ENCODE results near the gene TACC3. TPM values are rescaled to one million over a fixed set of nuclear protein-coding genes. Genes with fewer than 3 reads are reported as not detected.

TACC3 gene
- total and polyA plus RNA-seq, 12 donors: 2.3 to 16.2 (median 4.8) TPM

DNA sequence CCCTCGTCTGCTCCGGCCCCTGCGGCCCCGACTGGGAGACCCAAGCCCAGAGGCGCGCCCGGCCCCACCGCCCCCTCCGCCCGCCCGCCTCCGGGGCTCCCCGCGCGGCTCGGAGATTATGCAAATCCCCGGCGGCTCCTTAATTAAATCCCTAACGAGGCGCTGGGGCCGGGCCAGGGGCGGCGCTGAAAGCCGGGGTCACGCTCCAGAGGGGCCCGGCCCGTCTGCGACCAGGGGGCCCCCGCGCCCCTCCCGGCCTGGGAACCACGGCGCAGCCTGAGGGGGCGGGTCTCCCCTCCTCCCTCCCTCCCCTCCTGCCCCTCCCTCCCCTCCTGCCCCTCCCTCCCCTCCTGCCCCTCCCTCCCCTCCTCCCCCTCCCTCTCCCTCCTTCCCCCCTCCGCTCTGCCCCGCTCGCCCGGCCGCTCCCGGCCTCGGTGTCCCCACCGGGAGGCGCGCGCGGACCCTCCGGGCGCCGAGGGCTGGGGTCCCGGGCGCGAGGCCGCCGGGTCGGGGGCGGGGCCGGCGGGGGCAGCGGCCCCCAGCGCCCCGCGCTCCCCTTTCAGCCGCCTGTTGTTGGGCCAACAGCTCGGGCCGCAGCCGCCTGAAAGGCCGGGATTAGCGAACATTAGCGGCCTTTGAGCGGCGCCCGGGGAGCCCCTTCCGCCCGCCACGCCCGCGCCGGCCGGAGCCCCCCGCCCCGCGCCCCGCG is 45.9 kb downstream of the TACC3 start:
- H3K4me3 ChIP-seq: peak overlapping the region; percentile 21 to 58 (median 48)
- WGBS, 2 donors: 1 to 2% methylated on average over 37 to 77 of the region's 84 CpGs
- intact Hi-C loops (cut with DNase I): loop anchor here in 1 of 10 donors (5.0 kb wide), 1 partner anchor 40 kb away; no protein-coding TSS in a partner anchor
- ATAC-seq: peak in 3 of 8 donors; percentile 18 to 29 (median 22)
- no peak overlapping the region for H3K27ac ChIP-seq
- H3K27me3 ChIP-seq: peaks cover 0 to 78% (median 22%) of the 10 kb centered on the region in 7 donors
- no peaks in the 10 kb centered on the region for H3K36me3 ChIP-seq
- H3K4me1 ChIP-seq: peaks cover 2 to 20% (median 11%) of the 10 kb centered on the region in 9 donors
- no peak for DNase-seq
- TF ChIP-seq, protein P1, sequence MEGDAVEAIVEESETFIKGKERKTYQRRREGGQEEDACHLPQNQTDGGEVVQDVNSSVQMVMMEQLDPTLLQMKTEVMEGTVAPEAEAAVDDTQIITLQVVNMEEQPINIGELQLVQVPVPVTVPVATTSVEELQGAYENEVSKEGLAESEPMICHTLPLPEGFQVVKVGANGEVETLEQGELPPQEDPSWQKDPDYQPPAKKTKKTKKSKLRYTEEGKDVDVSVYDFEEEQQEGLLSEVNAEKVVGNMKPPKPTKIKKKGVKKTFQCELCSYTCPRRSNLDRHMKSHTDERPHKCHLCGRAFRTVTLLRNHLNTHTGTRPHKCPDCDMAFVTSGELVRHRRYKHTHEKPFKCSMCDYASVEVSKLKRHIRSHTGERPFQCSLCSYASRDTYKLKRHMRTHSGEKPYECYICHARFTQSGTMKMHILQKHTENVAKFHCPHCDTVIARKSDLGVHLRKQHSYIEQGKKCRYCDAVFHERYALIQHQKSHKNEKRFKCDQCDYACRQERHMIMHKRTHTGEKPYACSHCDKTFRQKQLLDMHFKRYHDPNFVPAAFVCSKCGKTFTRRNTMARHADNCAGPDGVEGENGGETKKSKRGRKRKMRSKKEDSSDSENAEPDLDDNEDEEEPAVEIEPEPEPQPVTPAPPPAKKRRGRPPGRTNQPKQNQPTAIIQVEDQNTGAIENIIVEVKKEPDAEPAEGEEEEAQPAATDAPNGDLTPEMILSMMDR (IDR thresholded peaks at IDR 0.05): no peak
- H3K9me3 ChIP-seq: no peaks in the 10 kb centered on the region

DNA sequence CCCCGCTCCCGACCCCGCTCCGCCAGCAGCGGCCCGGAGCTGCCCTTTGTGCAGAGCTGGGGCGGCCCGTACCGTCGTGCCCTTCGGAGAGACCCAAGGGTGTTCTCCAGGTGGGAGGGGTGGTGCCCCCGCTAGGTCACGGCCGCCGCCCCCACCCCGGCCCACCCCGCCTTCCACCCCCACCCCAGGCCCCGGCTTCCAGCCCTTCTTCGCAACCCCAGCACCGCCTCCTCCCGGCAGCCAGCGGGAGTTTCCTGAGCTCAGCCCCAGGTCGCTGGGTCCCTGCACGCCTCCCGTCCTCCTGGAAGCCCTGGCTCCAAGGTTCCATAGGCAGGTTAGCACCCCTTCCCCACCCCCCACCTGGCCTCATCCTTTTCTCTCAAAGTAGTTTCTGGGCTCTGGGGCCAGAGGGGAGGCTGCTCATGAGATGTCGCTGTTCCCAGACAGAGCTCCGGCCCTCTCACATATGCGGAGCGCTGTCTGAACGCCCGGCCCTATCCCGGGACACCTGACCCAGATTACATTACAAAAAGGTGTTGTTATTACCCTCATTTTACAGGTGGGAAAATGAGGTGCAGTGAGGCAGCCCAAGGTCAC is 46.5 kb downstream of the TACC3 start:
- Histone ChIP-seq H3K4me3 (peak overlapping the region in 9 of 10 donors; percentile 22 to 58 (median 49)), H3K4me1 (peaks cover 2 to 19% (median 11%) of the 10 kb centered on the region in 9 donors), H3K27ac (no peak overlapping the region), H3K9me3 (no peaks in the 10 kb centered on the region), H3K27me3 (peaks cover 0 to 72% (median 18%) of the 10 kb centered on the region in 7 donors), H3K36me3 (no peaks in the 10 kb centered on the region)
- 24 to 58% methylated on average over 10 to 32 of the region's 32 CpGs for whole genome bisulfite sequencing, 2 donors
- ATAC-seq (no peak), DNase-seq (no peak)
- intact Hi-C loops (cut with DNase I): loop anchor here in 1 of 10 donors (5.0 kb wide), 1 partner anchor 39 kb away; no protein-coding TSS in a partner anchor
- TF ChIP-seq, protein P1 (IDR thresholded peaks at IDR 0.05): peak in 5 of 9 donors; percentile 13 to 41 (median 19)

DNA sequence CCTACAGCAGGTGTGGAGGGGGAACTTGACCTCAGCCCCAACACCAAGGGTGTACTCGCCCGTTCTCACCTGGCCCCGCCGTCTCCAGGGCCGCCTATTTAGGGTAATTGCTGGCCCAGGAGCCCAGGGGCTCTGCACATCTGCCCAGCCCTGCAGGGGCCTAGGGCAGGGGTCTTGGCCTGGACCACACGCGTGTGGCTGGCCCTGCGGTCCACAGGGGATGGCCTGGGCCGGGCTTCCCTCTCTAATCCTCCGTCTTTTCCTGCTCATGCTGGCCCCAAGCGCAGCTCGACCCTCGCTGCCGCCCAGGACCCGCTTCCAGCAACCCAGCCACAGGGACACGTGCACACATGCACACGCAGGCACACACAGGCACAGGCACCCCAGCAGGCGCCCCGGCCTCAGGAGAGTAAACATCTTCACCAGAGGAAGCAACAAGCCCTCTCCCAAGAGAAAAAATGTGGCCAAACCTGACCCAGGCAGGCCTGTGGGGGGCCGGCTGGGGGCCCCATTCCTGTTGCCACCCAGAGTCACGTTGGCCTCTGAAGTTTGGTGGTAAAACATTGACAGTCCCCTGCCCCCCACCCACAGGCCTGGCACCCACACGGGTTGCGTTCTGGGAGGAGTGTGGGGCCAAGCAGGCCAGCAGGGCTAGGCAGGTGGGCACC is 47.2 kb downstream of the TACC3 start:
- DNase-seq (no peak), ATAC-seq (no peak)
- Histone ChIP-seq H3K4me3 (no peak overlapping the region), H3K36me3 (no peaks in the 10 kb centered on the region), H3K27me3 (peaks cover 0 to 65% (median 18%) of the 10 kb centered on the region in 7 donors), H3K27ac (no peak overlapping the region), H3K4me1 (peaks cover 2 to 14% (median 6%) of the 10 kb centered on the region in 9 donors), H3K9me3 (no peaks in the 10 kb centered on the region)
- WGBS, 2 donors: 79 to 84% methylated on average over 19 to 23 of the region's 23 CpGs
- intact Hi-C loops (cut with DNase I): loop anchor here in 1 of 10 donors (5.0 kb wide), 1 partner anchor 39 kb away; no protein-coding TSS in a partner anchor
- TF ChIP-seq, protein P1 (IDR thresholded peaks at IDR 0.05): no peak

DNA sequence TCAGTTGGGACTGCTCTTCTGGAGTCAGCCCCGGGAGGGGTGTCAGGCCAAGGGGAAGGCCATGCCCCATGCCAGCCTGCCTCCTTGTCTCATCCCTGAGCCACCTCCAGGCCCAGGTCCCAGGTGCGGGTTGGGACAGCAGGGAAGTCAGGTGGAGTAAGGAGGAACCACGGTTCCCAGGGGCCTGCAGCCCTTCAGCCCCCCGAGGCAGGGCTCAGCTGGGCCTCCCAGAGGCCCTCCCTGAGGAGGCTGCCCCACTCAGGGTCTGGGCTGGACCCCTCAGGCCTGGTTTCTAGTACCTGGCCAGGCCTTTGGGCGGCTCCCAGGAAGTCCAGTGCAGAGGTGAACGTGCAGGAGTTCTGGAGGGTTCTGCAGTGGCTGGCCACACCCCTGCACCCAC is 48.4 kb downstream of the TACC3 start:
- Histone ChIP-seq H3K27me3 (peaks cover 0 to 53% (median 18%) of the 10 kb centered on the region in 7 donors), H3K27ac (no peak overlapping the region), H3K4me1 (peaks cover 0 to 9% (median 3%) of the 10 kb centered on the region in 9 donors), H3K4me3 (no peak overlapping the region), H3K36me3 (no peaks in the 10 kb centered on the region), H3K9me3 (no peaks in the 10 kb centered on the region)
- TF ChIP-seq, protein P1 (IDR thresholded peaks at IDR 0.05): no peak
- no peak for ATAC-seq
- intact Hi-C loops (cut with DNase I): loop anchor here in 1 of 10 donors (5.0 kb wide), 1 partner anchor 38 kb away; no protein-coding TSS in a partner anchor
- WGBS, 2 donors: 83 to 90% methylated on average over 6 of the region's 6 CpGs
- no peak for DNase-seq

Data from heart right ventricle (tissue), 16 donors.